Effector CD8-positive, alpha-beta T cell (primary cell): ENCODE results near the gene AKT2.

Experiments used
- DNase-seq: peaks from one replicate; lab custom pipeline; 2025; lab: John Stamatoyannopoulos, UW

The AKT2 gene

DNA sequence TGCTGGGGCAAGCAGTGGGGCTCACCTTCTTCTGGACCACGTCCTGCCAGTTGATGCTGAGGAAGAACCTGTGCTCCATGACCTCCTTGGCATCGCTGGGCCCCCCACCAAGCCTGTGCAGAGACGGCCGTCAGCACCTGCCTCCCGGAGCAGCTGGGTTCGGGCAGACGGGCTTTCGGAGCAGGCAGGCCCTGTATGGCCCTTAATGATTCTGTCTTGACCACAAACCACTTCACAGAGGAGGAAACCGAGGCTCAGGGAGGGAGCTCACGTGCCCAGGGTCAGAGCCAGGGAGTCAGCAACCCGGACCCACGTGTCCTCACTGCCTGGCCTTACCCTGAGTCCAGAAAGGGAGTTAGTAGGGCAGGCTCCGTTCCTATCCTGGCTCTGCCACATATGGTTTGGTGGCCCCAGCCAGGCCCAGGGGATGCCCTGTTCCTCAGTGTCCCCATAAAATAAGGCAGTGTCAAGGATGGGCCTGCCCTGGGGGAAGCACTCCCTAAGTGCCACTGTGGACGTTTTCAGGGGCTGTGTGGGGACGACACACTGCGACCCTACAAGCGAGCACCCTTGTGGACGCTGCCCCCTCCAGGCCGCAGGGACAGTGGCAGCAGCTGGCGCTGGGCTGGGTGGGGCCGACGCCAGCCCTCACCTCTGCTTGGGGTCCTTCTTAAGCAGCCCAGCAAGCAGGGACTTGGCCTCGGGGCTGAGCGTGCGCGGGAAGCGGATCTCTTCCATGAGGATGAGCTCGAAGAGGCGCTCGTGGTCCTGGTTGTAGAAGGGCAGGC is 49.7 kb downstream of the AKT2 start:
- DNase-seq, result no peak

DNA sequence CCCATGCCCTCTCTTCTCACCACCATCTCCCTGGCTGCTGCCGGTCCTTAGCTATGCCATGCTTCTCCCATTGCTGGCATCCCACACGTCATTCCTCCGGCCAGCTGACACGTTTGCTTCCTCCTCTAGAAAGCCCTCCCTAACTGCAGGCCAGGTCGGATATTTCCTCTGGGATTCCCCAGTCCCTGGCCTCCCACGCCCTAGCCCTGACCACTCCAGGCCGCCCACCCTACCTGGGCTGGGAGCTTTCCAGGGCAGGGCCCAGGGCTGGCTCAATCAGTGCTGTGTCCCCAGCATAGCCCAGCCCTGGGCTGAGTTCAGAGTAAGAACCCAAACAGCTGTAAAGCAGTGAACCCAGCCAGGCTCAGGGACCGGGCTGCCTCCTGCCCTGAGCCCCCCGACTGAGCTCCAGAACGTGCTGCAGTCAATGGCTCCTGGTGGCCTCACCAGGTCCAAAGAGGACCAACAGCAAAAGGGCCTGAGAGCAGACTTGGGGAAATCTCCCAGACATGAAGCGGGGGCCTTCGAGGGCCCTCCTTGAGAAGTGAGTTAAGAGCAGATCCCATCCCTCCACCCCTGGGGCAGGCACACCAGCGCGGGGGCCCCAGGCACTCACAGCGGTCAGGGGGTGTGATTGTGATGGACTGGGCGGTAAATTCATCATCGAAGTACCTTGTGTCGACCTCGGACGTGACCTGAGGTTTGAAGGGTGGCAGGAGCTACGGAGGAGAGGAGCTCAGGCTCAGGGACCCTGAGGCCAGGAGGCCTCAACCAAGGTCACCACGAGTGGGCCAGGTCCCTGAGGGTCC is 50.5 kb downstream of the AKT2 start:
- no peak for DNase-seq

DNA sequence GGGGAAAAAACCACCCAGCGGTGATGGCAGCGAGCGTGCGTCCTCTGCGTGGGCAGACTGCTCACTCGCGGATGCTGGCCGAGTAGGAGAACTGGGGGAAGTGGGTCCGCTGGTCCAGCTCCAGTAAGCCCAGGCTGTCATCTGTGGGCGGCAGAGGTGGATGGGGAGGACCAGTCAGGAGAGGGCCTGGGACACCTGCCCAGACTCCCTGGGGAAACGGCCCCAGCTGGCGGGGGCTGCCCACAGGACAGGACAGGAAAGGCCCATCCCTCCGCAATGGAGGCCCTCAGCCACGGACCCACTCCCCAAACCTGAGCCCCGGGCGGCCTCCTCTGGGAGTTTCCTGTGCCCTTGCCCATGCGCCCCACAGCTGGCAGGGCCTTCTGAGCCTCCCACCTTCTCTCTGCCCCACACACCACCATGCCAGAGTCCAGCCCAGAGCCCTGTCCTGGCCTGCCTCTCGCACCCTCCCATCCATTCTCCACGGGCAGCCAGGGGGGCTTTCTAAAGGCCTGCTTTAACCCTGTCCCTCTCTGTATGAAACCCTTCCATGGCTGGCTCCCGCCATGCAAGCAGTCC is 51.2 kb downstream of the AKT2 start:
- DNase-seq, result no peak

DNA sequence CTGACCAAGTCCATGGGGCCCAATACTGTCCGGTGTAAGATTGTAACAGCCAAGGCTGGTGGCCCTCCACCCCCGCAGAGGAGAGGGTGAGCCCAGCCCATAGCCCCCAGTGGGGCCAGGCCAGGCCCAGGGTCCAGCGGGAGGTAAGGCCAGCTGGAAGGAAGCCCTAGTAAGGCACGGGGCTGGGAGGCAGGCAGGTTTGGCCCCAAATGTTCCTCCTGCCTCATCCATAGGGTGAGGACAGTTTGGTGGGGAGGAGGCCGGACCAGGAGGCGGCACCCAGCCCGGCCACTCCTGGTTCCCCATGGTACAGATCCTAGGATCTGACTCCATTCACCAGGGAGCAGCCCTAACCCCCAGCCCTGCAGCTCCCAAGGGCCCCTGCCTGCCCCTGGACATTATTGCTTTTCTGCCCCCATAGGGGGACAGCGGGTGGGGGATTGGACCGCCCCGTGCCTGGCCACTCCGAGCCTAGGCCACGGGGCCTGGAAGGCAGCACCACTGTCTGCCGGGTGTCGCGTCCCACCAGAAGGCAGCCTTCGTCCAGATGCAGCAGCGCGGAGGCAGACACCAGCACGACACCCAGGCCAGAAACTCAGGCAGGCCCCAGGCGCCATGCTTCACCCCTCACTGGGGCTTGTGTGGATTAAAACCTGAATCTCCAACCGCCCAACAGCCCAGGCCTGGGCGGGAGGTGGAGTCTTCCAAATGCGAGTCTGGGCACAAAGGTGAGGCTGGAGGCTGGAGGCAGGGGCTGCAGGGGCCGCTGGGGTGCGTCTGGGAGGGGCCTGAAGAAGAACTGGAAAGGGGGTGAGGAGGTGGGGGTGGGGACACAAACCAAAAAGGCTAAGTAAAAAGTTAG is 52.0 kb downstream of the AKT2 start:
- DNase-seq, result no peak

DNA sequence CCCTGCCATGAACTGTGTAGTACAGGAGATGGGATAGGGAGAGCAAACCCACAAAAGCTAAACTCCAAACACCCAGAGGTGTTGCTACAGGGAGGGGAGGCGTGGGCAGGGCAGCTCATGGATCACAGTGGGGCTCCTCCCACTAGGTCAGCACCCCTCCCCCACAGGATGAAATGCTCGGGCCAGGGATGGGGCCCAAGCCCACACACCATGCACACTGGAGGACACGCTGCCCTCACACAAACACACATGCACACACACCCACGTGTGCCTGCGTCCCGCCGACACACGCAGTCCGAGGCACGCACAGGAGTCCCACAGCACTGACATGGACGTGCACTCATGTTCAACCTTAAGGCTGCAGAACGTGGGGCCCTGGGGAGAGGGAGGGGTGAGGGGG is 52.7 kb downstream of the AKT2 start:
- no peak for DNase-seq

DNA sequence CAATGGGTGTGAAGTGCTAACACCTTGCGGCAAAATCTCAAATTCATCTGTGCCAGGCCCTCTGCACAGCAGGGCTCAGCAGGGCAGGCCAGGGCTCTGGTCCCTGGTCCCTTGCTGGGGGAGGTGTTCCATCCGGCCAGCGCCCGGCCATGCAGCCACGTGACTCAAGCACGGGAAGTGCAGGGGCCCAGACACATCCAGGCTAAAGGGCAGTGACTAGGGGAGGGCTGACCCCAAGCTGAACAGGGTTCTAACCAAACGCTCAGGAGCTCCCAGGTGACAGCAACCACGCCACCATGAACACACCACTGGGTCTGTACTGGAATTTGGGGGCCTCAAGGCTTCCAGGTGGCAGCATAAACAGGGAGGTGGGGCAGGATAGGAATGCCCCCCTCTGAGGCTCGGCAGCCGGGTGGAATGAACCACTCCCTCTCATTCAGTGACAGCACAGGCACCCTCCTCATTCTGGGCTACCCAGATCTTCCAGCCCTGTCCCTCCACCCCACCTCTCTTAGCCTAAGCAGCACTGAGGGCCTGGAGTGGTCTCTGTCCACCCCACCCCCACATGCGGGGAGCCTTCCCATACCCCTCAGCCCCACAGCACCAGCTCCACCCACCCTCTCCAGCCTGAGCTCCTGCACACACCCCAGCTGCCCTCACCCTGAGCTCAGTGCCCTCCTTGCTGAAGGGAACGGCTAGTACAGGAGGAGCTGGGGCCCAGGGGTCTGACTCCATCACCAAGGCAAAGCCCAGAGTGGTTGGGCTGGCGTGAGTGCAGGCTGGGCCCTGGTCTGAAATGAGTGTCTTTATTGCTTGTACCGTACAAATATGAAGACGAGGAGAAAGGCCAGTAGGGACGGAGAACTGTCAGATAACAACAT is 53.4 kb downstream of the AKT2 start:
- no peak for DNase-seq

DNA sequence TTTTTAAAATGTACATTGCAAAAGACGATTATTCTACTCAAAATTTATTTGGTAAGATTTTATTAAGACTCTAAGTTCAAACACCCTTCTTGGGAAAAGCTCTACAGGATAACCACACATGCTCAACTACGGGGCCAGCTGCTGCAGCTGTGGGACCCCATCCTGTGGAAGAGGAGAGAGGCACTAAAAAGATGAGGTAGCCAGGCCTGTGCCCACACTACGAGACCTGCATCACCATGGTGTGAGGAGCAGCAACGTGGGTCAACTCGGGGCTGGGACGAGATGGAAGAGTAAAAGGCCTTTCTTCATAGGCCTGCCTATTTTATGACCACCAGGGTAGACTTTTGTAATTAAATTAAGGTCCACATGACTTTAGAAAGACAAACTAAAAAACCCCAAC is 54.1 kb downstream of the AKT2 start:
- DNase-seq, result no peak

DNA sequence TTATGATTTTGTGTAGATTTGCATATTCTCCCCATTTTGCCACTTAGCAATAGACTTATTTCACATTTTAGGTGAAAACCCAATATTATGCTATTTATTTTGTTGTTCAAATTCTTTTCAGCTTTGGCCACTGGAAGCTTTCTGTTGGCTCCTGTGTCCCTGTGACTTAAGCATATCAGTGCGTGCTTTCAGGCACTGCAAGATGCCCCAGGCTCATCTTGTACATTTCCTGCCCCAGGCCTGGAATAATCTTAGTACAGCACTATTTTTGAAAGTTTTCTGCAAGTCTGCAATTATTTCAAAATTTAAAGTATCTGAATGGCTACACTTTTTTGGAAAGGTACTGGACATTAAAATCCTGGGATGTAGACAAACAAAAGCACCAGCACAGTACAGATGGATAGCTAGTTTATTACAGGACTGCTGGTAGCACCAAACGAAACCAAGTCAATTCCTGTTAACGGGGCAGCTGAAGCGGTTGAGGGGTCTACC is 55.2 kb downstream of the AKT2 start:
- DNase-seq, result no peak

DNA sequence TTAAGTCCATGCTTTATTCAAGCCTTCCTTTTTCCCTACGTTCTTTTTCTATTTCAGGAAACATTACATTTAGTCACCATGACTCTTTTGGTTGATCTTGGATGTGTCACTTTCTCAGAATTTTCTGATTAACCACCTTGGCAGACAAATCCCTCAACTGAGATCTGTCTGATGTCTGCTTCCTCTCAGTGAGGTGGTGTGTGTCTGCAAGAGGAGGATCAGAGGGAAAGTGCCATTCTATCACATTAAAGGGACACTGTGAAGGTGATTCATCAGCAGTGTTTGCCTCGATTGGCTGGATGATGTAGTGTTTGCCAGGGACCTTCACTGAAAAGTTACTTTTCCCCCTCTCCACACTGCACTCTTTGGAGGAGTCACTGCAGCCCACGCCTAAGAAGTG is 55.7 kb downstream of the AKT2 start:
- DNase-seq, result no peak

DNA sequence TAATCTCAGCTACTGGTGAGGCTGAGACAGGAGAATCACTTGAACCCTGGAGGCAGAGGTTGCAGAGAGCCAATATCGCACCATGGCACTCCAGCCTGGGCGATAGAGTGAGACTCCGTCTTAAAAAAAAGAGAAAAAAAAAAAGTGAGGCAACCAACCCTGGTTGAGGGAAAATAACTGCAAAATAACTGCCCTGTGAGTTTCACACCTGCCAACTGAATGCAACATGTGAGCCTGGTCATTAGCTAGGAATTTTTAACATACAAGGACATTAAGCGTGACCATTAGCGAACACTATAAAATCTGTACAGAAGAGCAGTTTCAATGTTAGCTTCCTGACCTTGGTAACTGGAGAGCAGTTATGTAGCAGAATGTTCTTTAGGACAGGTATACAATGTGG is 56.3 kb downstream of the AKT2 start:
- no peak for DNase-seq

DNA sequence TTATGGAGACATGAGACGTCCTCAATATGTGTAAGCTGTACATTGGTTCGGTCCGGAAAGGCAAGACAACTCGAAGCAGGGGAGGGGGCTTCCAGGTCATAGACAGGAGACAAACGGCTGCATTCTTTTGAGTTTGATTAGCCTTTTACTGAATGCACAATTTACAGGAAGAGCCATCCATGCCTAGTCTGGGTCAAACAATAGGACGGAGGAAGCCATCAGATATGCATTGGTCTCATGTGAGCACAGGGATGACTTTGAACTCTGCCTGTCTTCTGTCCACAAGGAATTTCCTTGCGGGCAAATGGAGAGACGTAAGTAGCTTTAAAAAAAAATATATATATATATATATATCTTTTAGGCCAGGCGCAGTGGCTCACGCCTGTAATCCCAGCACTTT is 56.8 kb downstream of the AKT2 start:
- DNase-seq, result no peak

DNA sequence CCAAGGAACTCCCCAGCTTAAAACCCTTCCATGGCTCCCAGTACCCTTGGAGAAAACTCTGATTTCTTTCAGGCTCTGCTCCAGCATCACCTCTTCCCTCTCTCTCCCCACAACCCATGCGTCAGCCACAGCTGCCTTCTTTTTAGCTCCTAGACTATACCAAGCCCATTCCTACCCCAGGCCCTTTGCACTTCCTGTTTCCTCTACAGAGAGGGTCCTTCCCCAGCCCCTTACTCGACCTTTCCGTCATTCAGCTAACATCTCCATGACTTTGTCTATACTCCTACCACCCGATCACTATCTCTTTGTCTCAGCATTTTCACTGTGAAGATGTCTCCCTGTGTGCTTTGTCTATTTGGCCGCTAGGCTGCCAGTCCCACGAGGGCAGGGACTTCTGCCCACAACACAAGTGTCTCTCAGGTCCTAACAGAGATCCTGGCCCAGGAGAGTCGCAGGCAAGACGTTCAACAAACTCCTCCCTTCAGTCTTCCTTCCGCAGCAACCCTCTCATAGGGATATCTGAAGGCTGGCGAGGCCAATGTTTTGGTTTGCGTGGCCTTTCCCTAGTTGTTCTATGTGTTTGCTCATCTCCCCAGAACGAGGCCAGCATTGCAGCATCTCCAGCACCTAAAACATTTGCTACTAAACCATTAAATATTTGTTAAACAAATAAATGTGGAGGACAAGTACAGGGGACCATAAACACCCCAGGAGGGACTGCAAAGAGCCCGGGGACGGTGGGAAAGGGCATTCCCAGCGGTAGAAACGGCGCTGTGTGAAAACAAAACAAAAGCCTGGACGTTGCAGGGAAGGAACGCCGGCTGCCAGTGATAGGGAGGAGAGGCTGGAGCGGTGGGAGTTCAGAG is 59.5 kb downstream of the AKT2 start:
- no peak for DNase-seq

DNA sequence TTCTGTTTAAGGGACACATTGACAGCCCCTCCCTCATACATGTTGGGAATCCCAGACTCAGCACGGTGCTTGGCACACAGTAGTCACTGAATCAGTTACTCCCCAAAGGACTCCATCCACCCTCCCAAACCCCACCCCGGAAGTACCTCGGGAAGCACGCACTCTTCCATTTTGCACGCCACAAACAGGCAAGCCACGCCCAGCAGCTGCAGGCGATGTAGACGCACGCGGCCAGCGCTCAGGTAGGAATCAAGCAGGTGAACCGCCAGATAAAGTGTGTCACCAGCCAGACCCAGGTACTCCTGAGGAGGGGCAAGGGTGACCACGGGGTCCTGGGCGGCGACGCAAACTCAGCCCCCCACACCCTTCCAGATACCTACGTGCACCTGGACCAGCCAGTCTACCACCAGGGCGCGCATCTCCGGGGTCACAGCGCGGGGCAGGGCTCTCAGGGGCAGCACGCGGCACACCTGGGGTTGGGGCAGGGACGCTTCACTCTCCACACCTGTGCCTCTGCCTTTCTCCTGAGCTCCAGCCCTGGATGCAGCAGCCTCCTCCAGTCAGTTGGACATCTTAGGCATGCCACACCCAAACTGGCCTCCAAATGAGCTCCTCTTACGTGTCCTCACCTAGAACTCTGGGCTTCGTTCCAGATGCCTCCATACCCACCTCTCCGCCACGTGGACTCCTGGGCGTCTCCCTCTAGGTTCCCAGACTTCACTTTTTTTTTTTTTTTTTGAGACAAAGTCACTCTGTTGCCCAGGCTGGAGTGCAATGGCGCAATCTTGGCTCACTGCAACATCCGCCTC is 60.6 kb downstream of the AKT2 start:
- no peak for DNase-seq

DNA sequence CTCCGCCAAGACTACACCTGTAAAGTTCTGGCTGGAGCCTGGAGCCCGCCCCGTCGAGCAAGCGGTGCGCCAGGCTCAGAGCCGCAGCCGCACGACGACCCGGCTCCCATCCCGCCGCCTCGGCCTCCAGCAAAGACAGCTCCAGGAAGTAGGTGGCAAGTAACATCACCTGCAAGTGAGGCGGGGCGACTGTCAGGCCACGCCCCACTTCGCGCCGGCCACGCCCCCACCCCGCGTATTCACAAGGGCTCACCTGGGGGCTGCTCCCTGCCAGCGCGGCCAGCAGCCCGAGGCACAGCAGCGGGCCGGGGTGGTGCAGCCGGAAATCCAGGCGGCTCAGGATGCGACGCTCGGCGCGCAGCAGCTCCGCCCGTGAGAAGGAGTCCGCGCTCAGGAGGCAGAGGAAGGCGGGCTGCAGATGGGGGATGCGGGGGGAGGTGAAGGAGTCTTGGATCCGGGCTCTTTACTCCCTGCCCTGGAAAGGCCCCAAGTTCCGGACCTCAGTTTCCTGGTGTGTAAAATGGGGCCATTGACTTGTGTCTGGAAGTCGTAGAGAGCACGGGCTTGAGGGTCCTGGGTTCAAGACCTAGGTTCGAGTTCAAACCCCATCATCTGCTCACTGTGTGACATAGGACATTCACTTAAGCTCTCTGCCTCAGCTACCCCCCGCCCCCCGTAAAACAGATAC is 61.9 kb downstream of the AKT2 start:
- peak; percentile 40 for DNase-seq

DNA sequence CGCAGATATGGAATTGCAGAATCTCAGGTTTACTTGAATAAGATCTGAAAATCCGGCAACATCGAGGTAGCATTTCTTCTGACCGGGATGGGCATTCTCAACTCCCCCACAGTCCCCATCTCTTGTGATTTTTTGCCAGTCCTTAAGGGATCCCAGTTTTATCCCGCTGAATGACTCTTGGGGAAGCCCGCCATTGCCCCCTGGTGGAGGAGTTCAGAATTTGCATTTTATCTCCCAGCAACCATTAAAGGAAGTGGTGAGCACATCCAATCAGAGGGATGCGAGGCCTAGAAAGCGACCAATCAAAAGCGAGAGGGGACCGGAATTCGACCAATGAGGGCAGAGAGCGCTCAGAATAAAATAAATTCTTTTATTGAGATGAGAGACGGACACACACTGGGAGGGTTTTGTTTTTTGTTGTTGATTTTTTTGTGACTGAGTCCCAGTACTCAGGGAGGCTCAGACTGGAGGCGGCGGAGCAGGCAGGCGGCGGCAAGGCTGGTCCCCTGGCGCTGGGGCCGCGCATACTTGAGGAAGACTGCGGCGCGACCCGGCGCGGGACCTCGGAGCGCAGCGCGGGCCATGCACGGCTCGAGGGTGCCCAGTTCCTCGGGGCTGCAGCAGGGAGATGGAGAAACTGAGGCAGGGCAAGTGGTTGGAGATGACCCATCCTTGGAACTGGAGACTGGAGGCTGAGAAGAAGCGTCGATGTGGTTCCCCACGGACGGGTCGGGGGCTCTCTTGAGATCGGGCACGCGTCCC is 63.1 kb downstream of the AKT2 start:
- DNase-seq, result peak; percentile 68

DNA sequence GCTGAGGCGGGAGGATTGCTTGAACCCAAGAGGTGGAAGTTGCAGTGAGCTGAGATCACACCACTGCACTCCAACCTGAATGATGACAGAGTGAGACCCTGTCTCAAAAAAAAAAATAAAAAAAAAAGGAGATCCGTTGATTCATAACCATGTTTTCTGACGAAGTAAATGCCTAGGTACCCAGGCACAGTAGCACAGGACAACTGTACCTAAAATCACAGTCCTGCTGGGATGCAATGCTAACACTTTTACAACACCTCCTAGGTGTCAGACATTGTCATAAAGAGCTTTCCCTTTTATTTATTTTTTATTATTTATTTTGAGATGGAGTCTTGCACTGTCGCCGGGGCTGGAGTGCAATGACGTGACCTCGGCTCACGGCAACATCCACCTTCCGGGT is 64.5 kb downstream of the AKT2 start:
- DNase-seq, result no peak

DNA sequence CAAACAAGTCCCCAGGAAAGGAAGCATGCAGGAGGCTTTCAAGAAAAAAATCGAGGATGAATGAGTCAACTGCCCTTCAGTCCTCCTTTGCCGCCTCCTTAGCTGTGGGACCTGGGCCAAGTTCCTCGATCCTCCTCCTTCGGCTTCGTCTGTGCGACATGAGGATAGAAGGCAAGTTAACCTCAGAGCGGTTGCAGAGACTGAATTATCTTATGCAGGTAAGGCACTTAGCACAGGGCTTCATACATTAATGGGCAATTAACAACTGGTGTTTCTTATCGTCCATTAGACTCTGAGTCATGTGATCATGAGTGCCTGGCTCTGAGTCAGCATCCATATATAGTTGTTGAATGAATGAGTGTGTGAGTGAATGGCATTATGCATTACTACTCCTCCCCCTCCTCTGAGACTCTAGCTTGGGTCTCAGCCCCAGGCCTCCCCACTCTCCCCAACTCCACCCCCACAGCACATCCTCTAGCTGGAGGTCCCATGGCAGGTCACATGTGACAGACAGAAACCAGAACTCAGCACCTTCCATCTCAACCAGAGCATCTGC is 65.3 kb downstream of the AKT2 start:
- DNase-seq, result no peak
